Jurkat, Clone E6-1 (cell line): ENCODE data around the gene ATXN7.

Experiments used
- DNase-seq: peaks from one replicate; pipeline ENCODE4 v3.0.0-alpha.2; 2011; ENCODE audit warnings: low read depth, low spot score
- H3K4me3 ChIP-seq: 2 replicates; pipeline ENCODE4 v1.5.1; 2011; ENCODE audit warnings: mild to moderate bottlenecking, low read length, control low read depth, moderate library complexity

ATXN7 gene

GRCh38 chr3:63926309-63926708 lies 62.6 kb downstream of the ATXN7 start:
- DNase-seq: no peak
- H3K4me3 ChIP-seq: no peak overlapping the region

- DNase-seq: no peak
- no peak overlapping the region for H3K4me3 ChIP-seq
Observed at GRCh38 chr3:63927422-63928280, 64.0 kb downstream of the ATXN7 start.

- no peak overlapping the region for H3K4me3 ChIP-seq
- no peak for DNase-seq
Observed at GRCh38 chr3:63931290-63931689, 67.6 kb downstream of the ATXN7 start.

GRCh38 chr3:63932509-63933212 lies 69.0 kb downstream of the ATXN7 start:
- no peak for DNase-seq
- H3K4me3 ChIP-seq: no peak overlapping the region

- no peak for DNase-seq
- H3K4me3 ChIP-seq: no peak overlapping the region
Observed at GRCh38 chr3:63933459-63933858, 69.8 kb downstream of the ATXN7 start.

- no peak overlapping the region for H3K4me3 ChIP-seq
- peak; percentile 56 for DNase-seq
Observed at GRCh38 chr3:63934041-63934866, 70.6 kb downstream of the ATXN7 start.

GRCh38 chr3:63936925-63937324 lies 73.3 kb downstream of the ATXN7 start:
- H3K4me3 ChIP-seq: no peak overlapping the region
- DNase-seq: no peak

- DNase-seq: no peak
Observed at GRCh38 chr3:63937661-63938651, 74.3 kb downstream of the ATXN7 start.

GRCh38 chr3:63940389-63940757 lies 76.7 kb downstream of the ATXN7 start:
- H3K4me3 ChIP-seq: no peak overlapping the region
- DNase-seq: no peak

More at GRCh38 chr3:63937661-63938651, 74.3 kb downstream of the ATXN7 start:
- H3K4me3 ChIP-seq: no peak overlapping the region

- no peak for DNase-seq
- H3K4me3 ChIP-seq: no peak overlapping the region
Observed at GRCh38 chr3:63942528-63942927, 78.9 kb downstream of the ATXN7 start.

- no peak for DNase-seq
- no peak overlapping the region for H3K4me3 ChIP-seq
Observed at GRCh38 chr3:63943678-63944077, 80.0 kb downstream of the ATXN7 start.

- DNase-seq: no peak
- no peak overlapping the region for H3K4me3 ChIP-seq
Observed at GRCh38 chr3:63945558-63946096, 82.0 kb downstream of the ATXN7 start.

- H3K4me3 ChIP-seq: no peak overlapping the region
- DNase-seq: no peak
Observed at GRCh38 chr3:63946753-63947152, 83.1 kb downstream of the ATXN7 start.

- no peak for DNase-seq
- H3K4me3 ChIP-seq: no peak overlapping the region
Observed at GRCh38 chr3:63947594-63947993, 83.9 kb downstream of the ATXN7 start.

GRCh38 chr3:63949005-63949404 lies 85.3 kb downstream of the ATXN7 start:
- no peak for DNase-seq
- no peak overlapping the region for H3K4me3 ChIP-seq

GRCh38 chr3:63950698-63951097 lies 87.0 kb downstream of the ATXN7 start:
- DNase-seq: no peak
- H3K4me3 ChIP-seq: no peak overlapping the region

GRCh38 chr3:63951492-63952247 lies 88.0 kb downstream of the ATXN7 start:
- DNase-seq: no peak
- no peak overlapping the region for H3K4me3 ChIP-seq

GRCh38 chr3:63952248-63952594 lies 88.6 kb downstream of the ATXN7 start:
- H3K4me3 ChIP-seq: no peak overlapping the region
- no peak for DNase-seq
